HG03196 (cell line): Measurements from ENCODE around the gene RNF214.

ENCODE experiments used
- ATAC-seq: cut with Tn5 transposase; IDR thresholded peaks from one replicate; pipeline ENCODE4 v1.9.1; 2021; ENCODE audit not compliant: unreplicated experiment

The RNF214 gene

DNA sequence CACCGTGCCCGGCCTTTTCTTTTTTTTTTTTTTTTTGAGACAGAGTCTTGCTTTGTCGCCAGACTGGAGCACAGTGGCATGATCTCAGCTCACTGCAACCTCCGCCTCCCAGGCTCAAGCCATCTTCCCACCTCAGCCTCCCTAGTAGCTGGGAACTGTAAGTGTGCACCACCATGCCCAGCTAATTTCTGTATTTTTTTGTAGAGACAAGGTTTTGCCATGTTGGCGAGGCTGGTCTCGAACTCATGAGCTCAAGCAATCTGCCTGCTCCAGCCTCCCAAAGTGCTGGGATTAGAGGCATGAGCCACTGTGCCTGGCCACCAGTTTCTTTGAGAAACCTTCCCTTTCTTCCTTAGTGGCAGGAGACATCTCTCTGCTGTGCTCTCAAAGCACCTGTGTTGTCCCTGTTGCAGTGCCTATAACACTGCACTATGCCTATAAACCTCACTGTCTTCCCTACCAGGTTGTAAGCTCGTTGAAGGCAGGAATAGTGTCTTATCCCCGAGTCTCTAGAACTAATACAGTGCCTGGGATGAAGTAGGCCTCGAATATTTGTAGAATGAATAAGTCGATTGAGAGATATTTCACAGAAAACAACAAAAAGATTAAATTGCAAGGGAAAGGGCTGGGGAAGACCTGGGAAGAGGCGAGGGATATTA lies 19.6 kb upstream of the RNF214 start:
- no peak for ATAC-seq

DNA sequence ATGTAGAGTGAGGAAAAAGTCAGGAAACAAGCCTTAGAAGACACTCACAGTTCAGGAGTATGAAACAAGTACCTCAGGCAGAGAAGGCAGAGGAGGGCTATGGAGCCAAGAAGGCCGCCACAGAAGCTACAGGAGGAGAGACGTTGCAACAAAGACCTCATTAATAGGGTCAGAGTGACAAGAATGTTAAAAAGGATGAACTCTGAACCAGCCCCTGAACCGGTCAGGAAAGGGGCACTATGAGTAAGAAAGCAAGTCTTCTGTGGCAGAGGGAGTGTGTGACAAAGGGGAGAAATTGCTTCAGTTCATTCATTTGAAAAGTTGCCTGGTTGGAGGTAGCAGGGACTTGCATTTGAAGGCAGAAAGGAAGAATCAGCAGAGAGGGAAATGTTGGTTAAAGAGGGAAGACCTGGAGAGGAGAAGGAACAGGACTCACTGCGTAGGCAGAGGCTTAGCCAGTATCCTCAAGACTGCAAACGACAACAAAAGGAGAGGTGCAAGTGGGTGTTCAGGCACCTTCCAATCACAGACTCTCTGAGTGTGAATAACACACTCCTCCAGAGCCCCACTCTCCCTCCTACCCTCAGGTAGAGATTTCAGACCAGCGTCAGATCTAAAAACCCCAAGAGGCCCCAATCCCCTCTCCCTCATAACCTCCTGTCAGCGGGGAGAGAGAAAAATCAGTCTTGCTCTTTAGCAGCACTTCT lies 17.9 kb upstream of the RNF214 start:
- no peak for ATAC-seq

DNA sequence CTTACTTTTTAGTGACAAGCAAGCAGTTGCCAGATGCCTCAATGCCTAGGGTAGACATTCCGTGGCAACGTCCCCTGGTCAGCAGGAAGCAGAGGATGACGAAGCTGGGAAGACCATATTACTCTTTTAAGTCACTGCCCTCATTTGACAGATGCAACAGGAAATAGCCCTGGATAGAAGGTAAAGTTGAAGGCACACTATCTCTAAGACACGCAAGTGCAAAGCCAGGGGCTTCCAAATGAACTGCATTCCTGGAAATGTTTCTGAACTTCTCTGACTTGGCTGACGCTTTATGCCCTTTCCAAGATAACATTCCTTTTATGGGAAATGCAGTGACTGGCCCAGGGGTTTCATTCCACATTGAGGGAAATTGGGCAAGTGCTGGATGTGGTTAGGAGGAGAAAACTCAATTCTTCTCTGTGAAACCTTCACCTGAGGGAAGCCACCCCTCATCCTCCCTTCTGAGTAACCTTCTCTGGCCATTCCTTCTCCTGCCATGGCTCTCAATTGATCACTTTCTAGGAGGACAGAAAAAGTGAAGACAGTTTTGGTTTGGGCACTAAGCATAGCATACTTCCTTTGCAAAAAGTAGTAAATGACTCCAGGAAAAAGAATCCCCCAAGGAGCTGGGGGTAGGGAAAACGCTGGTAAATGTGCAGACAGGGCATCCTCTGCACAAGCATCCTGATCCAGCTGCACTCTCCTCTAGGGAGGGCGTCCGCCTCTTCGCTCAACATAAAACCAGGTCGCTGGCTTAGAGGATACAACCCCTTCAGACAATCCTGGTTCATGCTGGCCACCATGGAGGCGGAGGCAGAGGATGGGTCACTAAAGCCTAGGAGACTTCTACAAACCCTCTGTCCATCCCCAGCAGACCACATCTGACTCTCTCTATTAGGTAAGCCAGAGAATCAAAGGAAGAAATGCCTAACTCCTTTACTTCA lies 15.1 kb upstream of the RNF214 start:
- ATAC-seq, result no peak

DNA sequence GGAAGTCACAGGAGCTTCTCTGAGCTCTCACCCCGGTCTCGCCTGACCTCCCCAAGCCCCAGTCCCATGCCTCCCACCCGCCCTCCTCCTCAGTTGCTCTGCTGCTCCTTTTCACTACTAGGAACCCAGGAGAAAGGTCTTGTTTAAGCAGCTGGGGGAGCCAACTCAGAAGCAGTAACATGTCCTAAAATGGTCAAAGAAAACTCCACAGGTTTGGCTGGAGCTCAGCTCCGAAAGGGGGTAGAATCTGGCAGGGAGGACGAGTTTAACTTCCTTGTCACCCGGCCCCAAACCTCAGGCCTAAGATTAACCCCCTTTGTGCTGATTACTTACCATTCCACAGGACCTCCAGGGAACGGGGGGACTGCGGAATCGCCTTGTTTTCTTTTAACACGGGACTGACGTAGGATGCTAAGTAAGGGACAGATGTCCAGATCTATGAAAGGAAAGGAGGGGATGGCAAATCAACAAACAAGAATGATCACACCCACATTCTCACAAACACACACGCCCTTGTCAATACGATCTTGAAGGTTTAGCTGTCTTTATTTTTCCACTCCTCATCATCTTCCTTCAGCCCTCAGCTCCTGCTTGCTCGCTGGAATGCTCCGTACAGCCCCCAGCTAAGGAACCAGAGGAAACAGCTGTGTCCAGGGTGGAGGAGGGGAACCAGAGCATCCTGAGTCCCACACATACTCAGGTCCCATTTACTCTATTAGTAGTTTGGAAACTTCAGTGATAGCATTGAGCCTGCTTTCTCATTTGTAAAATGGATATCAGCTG lies 14.1 kb upstream of the RNF214 start:
- no peak for ATAC-seq

DNA sequence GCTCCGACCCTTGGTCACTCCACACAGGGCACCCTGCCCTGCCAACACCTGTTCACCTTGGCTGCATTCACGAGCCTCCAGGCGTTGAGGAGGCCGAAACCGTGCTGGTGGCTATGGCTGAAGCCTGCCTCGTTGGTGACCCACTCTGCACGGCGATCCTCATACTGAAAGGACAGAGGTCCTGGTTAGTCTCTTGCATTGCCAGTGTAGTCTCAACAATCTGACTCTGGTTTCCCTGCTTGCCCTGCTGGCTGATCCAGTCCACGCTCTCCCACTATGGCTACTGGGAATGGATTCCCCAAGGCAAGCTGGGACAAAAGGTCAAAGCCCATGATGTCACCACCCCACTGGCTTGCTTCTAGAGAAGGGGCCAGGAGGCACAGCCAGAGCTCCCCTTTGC lies 13.5 kb upstream of the RNF214 start:
- ATAC-seq, result no peak

DNA sequence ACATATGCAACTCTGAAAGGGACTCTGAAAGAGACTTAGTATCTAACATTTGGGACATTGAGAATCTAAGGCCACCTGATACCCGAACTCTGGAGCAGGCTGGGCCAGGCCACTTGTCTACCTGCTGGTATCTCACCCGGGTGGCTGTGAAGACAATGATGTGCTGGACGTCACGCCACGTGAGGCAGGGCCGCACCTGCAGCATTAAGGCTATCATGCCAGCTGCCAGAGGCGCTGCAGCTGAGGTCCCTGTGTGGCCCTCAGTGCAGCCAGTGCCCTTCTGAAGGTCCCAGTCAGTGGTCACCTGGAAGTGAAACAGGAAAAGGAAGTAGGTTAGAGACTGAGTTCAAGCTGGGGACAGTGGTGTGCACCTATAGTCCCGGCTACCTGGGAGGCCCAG lies 13.0 kb upstream of the RNF214 start:
- no peak for ATAC-seq

DNA sequence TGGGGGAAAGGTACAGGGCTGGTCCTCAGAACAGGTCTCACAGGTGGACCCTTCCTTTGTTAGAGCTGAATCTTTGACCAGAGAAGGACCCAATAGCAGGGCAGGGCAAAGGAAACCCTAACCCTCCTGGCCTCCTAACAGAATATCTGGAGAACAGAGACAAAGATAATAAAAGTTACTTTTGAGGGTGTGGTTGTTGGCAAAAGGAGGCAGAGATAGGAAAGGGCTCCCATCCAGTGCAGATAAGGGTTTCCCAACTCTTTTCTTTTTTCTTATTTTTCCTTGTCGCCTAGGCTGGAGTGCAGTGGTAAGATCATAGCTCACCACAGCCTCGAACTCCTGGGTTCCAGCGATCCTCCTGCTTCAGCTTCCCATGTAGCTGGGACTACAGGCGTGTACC lies 12.5 kb upstream of the RNF214 start:
- no peak for ATAC-seq

DNA sequence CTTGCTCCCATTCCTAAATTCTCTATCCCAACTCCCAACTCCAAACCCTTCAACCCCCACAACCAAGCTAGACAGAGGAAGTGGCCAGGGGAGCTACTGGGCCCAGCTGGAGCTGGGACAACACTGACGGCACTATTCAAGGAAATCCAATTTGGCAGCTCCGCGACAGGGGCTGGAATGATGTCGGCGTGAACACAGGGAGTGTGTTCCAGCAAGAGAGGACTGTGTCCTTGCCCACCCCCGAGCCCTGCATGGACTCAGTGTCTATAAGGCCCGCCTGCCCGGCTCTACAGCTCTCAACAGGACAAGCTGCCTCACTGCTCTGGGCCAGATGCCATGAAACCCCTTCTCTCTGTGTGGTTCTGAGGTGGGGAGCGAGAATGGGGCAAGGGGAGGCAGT lies 11.9 kb upstream of the RNF214 start:
- no peak for ATAC-seq

DNA sequence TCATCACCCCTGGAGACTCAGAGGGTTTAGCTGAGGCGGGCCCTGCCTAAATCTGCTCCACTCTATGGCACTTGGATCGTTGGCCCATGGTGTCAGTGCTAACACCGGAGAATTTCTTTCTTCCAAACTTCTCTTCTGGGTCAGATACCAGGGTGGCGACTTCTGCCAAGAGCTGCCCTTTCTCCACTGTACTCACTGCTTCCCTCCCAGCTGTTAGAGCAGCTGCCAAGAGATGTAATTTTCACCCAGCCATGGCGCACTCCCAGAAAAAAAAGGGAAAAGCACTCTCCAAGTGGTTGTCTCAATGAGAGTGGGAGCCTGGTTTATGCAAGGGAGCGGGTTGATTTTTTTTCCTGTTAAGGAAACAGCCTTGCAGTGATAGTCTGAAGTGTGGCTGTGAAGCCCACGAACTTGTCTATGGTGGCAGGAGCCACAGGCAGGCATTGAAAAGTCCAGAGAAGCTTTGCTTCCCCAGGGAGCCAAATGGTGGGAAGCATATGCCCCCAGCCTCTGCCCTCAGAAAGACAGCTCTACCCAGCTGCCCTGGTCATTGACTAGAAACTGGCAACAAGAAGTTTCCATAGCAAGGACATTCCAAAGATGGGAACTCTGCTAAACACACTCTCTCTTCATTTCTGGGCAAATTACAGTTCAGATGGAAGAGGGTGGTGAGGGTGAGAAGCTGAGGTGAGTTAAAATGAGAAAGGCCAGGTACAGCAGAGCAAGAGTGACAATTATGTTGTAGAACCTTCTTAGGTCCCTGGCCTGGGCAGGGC lies 11.3 kb upstream of the RNF214 start:
- no peak for ATAC-seq

DNA sequence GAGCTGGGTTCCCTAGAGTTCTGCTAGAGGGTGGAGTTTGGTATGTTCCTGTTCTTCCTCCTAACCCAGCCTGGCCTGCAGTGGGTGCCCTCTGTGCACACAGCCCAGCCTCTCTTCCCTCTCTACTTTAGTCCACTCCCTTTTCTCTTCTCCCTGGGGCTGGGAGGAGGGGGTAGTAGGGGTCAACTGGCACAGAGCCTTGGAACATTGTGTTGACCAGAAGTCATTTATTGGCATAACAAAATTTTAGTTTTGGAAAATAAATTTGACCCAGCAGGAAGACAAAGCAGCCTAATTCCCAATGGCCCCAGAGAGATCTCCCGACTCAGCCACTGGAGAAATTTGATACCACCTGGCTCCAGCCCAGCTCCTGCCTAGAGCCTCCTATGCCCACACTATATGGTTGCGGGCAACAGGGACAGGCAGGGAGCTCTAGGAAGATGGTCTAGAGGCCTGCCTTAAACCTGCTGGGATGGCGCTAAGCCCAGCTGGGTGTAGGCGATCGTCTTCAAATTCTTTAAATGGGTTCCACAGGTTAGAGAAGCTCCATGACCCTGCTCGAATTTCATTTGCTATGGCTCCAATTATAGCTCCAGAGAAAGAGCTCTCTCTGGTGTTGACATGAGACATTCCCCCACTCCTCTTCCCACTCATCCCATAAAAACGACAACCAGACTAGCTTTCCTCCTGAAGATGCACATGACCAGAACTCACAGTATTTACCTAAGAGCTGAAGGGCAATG lies 10.5 kb upstream of the RNF214 start:
- ATAC-seq, result no peak

DNA sequence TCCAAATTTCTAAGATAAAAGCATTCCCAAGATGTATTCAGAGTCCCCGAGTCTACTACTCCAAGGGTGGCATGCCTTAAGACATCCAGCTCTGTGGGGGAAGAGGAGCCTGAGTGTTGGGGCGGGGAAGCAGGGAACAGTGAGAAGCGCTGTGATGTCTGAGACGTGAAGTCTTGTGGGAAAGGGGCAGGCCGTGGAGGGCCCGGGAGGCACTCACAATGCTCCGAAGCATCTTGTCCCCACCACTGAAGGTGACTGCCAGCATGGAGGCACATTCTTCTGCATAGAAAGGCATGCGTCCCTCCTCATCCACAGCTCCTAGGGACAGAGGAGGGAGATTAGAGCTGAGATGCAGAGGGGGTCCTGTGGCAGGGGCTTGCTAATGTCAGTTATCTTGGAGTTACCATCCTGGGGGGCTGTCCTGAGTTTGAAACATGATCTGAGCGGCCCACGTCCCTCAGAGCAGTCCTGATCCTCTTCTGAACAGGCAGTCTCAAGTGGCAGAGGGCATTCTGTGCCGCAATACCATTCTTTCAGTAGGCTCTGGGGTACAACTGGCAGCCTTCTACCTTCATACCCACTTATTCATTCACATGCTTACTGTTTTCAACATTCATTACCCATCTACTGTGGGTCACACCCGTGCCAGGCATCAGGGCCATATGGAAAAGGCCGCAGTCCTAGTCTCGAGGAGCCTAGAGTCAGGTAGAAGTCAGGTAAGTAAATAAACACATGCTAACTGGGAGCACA lies 9.3 kb upstream of the RNF214 start:
- ATAC-seq, result no peak

DNA sequence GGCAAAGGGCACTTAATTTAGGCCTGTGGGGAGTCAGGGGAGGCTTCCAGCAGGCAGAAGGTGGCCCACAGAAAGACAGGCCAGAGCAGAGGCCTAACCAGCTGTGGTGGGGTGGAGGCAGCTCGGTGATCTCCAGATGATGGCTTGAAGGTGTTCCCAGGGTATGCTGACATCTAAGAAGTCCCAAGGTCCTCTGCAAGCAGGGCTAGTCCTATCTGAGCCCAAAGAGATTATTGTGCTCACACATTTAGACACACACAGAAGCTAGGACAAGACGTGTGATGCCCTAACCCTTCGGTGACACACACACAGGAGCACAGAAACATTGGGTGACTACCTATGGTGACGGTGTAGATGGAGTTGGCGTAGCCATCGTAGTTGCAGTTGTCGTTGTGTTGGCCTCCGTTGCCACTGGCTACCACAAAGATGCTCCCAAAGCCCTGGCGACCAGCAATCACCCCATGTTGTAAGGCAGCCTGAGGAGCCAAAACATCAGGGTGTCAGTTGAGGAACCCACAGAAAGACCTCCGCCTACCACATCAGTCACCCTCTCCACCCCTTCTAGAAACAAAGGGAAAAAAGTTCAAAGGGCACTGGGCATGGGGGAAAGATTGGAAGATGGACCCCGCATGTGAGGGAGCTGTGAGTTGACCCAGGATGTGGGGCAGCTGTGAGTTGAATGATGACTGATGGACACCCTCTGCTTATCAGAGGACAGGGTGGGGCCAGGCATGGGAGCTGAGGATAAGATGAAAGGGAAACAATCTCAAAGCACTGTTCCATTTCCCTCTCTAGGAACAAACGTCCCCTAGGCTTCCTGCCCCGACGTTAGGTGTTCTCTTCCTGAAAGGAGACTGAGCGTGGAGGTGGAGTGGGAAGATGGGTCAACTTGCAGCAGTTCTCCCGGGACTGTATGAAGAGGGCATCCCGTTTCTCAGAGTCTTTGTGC lies 8.5 kb upstream of the RNF214 start:
- no peak for ATAC-seq

DNA sequence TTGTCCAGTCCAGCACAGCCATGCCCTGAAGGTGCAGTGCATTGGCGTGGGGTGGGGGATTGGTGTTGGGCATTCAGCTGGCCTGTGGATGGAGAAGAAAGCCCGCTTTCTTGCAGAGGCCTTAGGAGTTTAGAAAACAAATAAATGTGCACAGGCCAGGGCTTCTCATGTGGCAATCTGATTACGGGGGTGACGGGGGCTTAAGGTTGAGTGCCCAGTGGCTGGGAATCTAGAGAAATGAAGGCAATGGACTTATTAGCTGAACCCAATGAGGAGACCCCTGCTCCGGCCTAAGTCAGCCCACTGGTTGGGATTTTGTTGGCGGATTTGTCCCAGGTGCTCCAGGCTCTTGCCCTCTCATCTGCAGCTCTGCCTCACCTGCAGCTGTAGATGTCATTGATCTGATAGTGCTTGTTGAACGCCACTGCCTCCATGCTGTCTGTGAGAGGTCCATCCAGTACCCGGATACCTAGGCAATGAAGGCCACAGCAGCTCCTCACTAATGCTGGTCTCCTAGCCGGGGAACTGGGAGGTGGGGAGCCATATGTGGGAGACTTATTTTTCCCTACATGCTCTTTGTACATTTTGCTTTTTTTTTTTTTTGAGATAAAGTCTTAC lies 6.8 kb upstream of the RNF214 start:
- ATAC-seq, result no peak

DNA sequence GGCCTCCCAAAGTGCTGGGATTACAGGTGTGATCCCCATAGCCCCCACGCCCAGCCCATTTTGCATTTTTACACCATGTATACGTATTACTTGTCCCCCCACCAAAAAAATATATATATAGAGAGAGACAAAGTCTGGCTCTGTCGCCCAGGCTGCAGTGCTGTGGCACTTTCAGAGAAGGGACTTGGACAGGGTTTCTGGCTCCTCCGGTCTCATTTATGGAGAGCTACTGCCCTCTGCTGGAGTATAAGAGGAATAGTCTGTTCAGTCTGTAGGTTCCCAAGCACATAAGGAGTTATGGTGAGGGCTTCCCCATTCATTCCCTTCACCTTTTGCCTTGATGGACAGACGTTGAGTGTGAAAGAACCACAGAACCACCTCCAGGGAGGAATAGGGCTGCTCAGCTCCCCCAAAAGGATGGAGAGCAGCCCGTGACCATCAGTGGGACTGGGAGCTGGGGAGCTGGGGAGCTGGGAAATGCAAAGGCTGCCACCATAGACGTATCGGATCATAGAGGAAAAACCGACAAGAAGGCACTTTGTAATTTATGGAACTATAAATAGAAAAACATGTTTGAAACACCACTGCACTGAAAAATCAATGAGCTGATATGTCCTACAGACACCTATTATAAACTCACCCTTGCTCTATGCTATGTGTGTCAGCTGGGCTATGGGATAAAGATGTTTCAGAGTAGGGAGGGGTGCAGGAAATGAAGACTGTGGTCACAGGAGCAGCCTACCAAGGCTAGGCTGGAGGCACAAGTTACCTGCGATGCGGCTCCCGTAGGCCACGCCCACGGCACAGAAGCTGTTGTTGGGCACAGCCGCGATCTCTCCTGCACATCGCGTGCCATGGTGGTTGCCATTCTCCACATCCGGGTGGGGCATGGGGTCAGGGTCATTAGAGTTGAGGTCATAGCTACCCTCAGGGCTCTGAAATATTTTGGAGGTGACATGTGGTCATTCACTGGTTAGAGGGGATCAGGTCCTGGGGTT lies 5.8 kb upstream of the RNF214 start:
- no peak for ATAC-seq

DNA sequence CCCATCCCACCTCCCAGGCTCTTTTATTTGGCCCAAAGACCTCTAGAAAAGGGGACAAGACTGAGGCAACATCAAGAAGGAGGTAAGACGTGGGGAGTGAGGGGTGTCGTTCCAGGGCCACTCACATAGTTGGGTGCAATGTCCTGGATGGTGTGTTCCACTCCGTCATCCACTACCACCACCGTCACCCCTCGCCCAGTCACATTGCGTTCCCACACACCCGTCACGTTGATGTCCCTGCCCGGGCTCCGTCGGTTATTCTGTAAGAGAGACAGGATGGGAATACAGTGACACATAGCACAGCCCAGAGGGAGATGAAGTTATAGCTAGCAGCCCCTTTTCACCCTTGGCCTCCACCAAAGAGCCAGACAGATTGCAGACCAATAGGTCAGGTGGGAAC lies 4.4 kb upstream of the RNF214 start:
- no peak for ATAC-seq

DNA sequence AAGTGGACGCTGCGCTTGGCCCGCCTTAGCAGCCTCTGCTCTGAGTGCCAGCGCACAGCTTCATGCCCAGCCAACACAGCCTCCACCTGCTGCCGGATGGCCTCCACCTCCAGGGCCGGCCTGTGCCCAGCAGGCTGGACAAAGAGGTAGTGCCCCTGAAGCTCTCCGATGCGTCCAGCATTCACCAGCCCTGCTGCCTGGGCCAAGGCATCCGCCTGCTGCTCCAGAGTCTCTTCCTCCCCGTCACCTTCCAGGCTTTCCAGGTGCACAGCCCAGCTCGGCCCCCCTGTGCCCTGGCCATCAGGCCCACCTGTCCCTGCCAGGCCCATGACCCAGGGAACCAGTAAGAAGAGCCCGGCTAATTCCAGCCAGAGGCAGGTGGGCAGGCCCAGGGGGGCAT lies 3.1 kb upstream of the RNF214 start:
- no peak for ATAC-seq
